Measurements from ENCODE around the gene PAX6. TPM values are rescaled to one million over a fixed set of nuclear protein-coding genes. Genes with fewer than 3 reads are reported as not detected.

PAX6 gene
- polyA plus RNA-seq, 1 of the 3 experiments (the other 2 are of a cell fraction), result not detected

- 42% methylated on average over 26 of the region's 58 CpGs for WGBS (ENCODE audit: low lambda C conversion rate)
- DNase-seq, result peak; percentile 36
These were observed 6.7 kb upstream of the PAX6 start for GRCh38 chr11:31817621-31818424.

More at GRCh38 chr11:31817621-31818424, 6.7 kb upstream of the PAX6 start:
- Histone ChIP-seq H3K79me2 (ENCODE audit: insufficient read depth) (no peaks in the 10 kb centered on the region), H2AFZ (ENCODE audit: low read depth) (no peak overlapping the region), H3K4me1 (ENCODE audit: control insufficient read depth in 1 of 2, insufficient read depth in 2 of 2, low read depth in 1 of 2, low read length in 1 of 2) (peaks cover under 1 to 30% of the 10 kb centered on the region in 2 experiments; a peak in 2 of 4 replicates), H3K4me2 (0 out of 2 replicates have a peak overlapping the region, but pooled peaks have one; percentile 28), H3K4me3 (ENCODE audit: low read depth in 2 of 2, low read length in 1 of 2) (no peak overlapping the region), H4K20me1 (ENCODE audit: insufficient read depth) (peaks cover 20% of the 10 kb centered on the region), H3K27me3 (ENCODE audit: insufficient read depth) (peaks cover 100% of the 10 kb centered on the region), H3K36me3 (replicated peaks in 1 of 2; ENCODE audit: control insufficient read depth in 1 of 2, insufficient read depth in 2 of 2, low read length in 1 of 2) (no peaks in the 10 kb centered on the region), H3F3A (replicated peaks; ENCODE audit: insufficient read depth) (no peaks in the 10 kb centered on the region), H3K9me2 (no peaks in the 10 kb centered on the region), H3K27ac (ENCODE audit: low read depth in 2 of 2, low read length in 1 of 2) (no peak overlapping the region), H3K9me3 (no peaks in the 10 kb centered on the region), H3K9ac (no peak overlapping the region)
- CTCF ChIA-PET, result interaction anchor here (1.0 kb wide), 1 partner anchor 16 kb away, joined by 4 read pairs; no protein-coding TSS in a partner anchor
- TF ChIP-seq SMC3 (IDR thresholded peaks at IDR 0.05; ENCODE audit: low read depth, low read length), result no peak
- TF ChIP-seq IRF3 (IDR thresholded peaks at IDR 0.05; ENCODE audit: low read depth, low read length), result no peak
- no peak for TF ChIP-seq NFIC (IDR thresholded peaks at IDR 0.05; ENCODE audit: borderline replicate concordance)
- TF ChIP-seq TCF12 (IDR thresholded peaks at IDR 0.05), result no peak
- no peak for TF ChIP-seq USF1 (IDR thresholded peaks at IDR 0.05; ENCODE audit: borderline replicate concordance, low read depth)
- no peak for TF ChIP-seq EZH2phosphoT487 (IDR thresholded peaks at IDR 0.05; ENCODE audit: borderline replicate concordance, low read depth)
- no peak for TF ChIP-seq MAX (IDR thresholded peaks at IDR 0.05; ENCODE audit: low read depth)
- TF ChIP-seq ELF1 (IDR thresholded peaks at IDR 0.05), result no peak
- no peak for TF ChIP-seq REST (IDR thresholded peaks at IDR 0.05; ENCODE audit: low read depth, low read length)
- no peak for TF ChIP-seq USF2 (IDR thresholded peaks at IDR 0.05; ENCODE audit: borderline replicate concordance, low read depth, low read length)
- no peak for TF ChIP-seq FOSL2 (IDR thresholded peaks at IDR 0.05; ENCODE audit: borderline replicate concordance, low read depth)
- TF ChIP-seq SIN3A (IDR thresholded peaks at IDR 0.05; ENCODE audit: borderline replicate concordance, low read depth, low read length), result no peak
- TF ChIP-seq CTCF (IDR thresholded peaks at IDR 0.05), result no peak
- no peak for TF ChIP-seq CHD2 (IDR thresholded peaks at IDR 0.05; ENCODE audit: low read length, partially characterized antibody)
- no peak for TF ChIP-seq RAD21 (IDR thresholded peaks at IDR 0.05; ENCODE audit: low read length)
- POLR2A ChIA-PET, result no interaction called here
